ENCODE measurements around the gene SPOCK1.

The SPOCK1 gene

DNA sequence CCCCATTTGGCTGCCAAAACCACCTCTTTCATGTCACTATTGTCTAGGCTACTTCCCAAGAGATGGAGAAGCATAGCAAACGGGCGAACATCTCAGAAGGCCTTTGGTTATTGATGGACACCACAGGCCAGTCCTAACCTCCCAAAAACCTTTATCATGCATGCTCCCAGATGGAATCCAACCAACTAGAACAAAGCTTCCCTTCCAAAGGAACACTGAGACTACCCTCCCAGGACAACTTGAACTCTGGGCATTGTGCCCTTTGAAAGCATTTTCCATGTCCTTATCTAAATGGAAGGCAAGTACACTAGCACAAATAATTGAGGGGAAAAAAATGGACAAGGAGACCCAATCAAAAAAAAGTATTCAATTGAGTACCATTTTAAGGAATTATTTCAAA lies 65.6 kb downstream of the SPOCK1 start:
- Histone ChIP-seq H3K9ac (ENCODE audit: low read length) (no peak overlapping the region), H3K27me3 (ENCODE audit: control insufficient read depth, insufficient read depth, low read length) (no peaks in the 10 kb centered on the region), H3K27ac (ENCODE audit: low read depth, low read length) (no peak overlapping the region), H3K4me1 (ENCODE audit: control insufficient read depth, insufficient read depth, low read length) (no peaks in the 10 kb centered on the region), H3K4me3 (ENCODE audit: low read length) (no peak overlapping the region), H3K36me3 (ENCODE audit: control insufficient read depth, insufficient read depth, low read length) (no peaks in the 10 kb centered on the region)

DNA sequence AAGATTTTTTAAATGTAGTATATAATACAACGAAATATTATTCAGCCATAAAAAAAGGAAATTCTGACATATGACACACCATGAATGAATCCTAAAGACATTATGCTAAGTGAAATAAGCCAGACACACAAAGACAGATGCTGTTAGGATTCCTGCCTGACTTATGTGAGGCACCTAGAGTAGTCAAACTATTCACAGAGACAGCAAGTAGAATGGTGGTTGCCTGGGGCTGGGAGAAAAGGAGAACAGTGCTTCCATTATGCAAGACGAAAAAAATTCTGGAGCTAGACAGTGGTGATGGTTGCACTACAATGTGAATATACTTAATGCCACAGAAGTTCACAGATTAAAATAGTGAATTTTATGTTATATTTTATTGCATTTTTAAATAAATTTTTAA lies 66.8 kb downstream of the SPOCK1 start:
- no peaks in the 10 kb centered on the region for H3K4me1 ChIP-seq (ENCODE audit: control insufficient read depth, insufficient read depth, low read length)
- no peak overlapping the region for H3K4me3 ChIP-seq (ENCODE audit: low read length)
- H3K36me3 ChIP-seq (ENCODE audit: control insufficient read depth, insufficient read depth, low read length), result no peaks in the 10 kb centered on the region
- H3K27ac ChIP-seq (ENCODE audit: low read depth, low read length), result no peak overlapping the region
- no peaks in the 10 kb centered on the region for H3K27me3 ChIP-seq (ENCODE audit: control insufficient read depth, insufficient read depth, low read length)
- H3K9ac ChIP-seq (ENCODE audit: low read length), result no peak overlapping the region

DNA sequence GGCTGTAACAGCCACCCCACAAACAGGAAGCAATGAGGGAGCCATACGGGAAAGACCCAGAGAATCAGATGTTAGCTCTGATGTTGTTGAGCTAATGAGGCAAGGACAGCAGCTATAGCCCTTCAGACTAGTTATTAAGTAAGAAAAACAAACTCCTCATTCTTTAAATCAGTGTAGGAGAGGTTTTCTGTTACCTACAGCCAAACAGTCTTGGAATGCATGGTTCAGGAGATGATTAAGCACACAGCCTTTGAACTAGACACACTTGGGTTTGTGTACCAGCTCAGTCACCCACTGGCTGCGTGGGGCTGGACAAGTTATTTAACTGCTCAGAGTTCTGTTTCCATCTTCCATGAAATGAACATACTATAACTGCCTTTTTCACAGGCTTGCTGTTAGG lies 68.1 kb downstream of the SPOCK1 start:
- no peak overlapping the region for H3K9ac ChIP-seq (ENCODE audit: low read length)
- no peaks in the 10 kb centered on the region for H3K4me1 ChIP-seq (ENCODE audit: control insufficient read depth, insufficient read depth, low read length)
- no peaks in the 10 kb centered on the region for H3K36me3 ChIP-seq (ENCODE audit: control insufficient read depth, insufficient read depth, low read length)
- no peaks in the 10 kb centered on the region for H3K27me3 ChIP-seq (ENCODE audit: control insufficient read depth, insufficient read depth, low read length)
- no peak overlapping the region for H3K4me3 ChIP-seq (ENCODE audit: low read length)
- H3K27ac ChIP-seq (ENCODE audit: low read depth, low read length), result no peak overlapping the region

DNA sequence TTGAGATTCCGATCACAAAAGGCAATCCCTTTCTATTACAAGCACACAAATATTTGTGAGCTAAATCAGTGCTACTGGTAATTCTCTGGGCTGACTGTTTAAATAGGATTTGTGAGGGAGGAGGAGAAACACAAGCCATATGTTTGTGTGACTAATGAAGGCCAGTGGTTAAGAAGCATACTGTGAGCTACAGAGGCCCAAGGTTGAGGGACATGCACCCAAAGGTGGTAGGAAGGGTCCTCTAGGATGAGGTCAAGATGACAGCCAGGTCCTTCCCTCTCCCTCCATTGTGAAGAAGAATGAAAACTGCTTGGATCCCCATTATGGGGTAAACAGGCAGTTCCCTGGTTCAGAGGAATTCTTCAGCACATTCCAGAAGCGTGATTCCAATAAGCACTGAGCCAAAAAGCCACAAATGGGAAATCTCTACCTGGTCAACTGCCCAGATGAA lies 83.9 kb downstream of the SPOCK1 start:
- H3K27ac ChIP-seq (ENCODE audit: low read depth, low read length), result peak overlapping the region; percentile 70
- H3K4me1 ChIP-seq (ENCODE audit: control insufficient read depth, insufficient read depth, low read length), result peaks cover 10% of the 10 kb centered on the region

DNA sequence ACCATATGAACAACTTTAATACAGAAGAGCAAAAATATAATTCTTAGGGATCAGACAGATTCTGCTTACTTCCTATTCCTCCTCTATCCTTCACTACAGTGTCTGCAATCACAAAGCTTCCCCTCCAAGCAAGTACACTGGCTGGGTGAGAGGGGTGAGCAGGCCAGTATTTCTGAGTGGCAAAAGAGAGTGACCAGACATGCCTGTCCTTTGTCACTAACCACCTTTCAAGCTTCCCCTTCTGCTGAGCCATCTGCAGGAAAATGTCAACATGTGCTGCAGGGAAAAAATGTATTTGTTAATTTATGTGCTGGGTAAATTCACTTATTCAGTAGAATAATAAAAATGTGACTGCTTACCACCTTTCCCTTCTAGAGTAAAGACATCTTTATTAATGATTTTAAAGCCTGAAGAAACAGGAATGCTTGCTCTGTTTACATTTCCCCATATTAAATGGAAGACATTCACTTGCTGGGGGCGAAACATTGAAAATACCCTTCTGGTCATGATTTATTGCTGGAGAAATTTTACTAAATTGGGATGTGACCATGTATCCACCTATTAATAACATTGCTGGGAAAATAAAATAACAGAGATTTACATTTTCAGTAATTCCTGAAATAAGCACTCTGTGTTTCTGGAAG lies 84.9 kb downstream of the SPOCK1 start:
- Histone ChIP-seq H3K9ac (ENCODE audit: low read length) (no peak overlapping the region), H3K27me3 (ENCODE audit: control insufficient read depth, insufficient read depth, low read length) (no peaks in the 10 kb centered on the region), H3K36me3 (ENCODE audit: control insufficient read depth, insufficient read depth, low read length) (no peaks in the 10 kb centered on the region), H3K4me3 (ENCODE audit: low read length) (no peak overlapping the region), H3K27ac (ENCODE audit: low read depth, low read length) (peak overlapping the region; percentile 70), H3K4me1 (ENCODE audit: control insufficient read depth, insufficient read depth, low read length) (peaks cover 10% of the 10 kb centered on the region)

More for the DNA sequence above, 83.9 kb downstream of the SPOCK1 start:
- H3K27me3 ChIP-seq (ENCODE audit: control insufficient read depth, insufficient read depth, low read length), result no peaks in the 10 kb centered on the region
- H3K36me3 ChIP-seq (ENCODE audit: control insufficient read depth, insufficient read depth, low read length), result no peaks in the 10 kb centered on the region
- H3K4me3 ChIP-seq (ENCODE audit: low read length), result no peak overlapping the region
- H3K9ac ChIP-seq (ENCODE audit: low read length), result no peak overlapping the region

DNA sequence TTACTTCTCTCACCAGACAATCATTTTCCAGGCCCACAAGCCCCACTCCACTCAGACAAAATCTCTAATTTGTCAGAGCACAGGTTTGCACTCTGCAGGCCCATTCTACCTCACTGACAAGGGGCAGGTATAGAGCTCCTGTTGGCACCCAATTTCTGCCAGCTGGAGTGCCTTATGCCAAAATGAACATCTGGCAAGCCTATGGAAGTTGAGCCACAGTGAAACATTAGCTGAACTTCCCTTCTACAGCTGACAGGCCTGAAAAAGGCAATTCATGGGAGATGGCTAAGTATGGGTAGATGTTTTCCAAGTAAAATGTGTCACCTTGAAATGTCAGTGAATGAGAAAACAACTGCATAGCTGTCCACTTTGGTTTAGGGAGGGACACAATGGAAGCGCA lies 87.0 kb downstream of the SPOCK1 start:
- peaks cover 10% of the 10 kb centered on the region for H3K4me1 ChIP-seq (ENCODE audit: control insufficient read depth, insufficient read depth, low read length)
- no peak overlapping the region for H3K4me3 ChIP-seq (ENCODE audit: low read length)
- no peak overlapping the region for H3K9ac ChIP-seq (ENCODE audit: low read length)
- no peaks in the 10 kb centered on the region for H3K36me3 ChIP-seq (ENCODE audit: control insufficient read depth, insufficient read depth, low read length)
- H3K27me3 ChIP-seq (ENCODE audit: control insufficient read depth, insufficient read depth, low read length), result no peaks in the 10 kb centered on the region
- H3K27ac ChIP-seq (ENCODE audit: low read depth, low read length), result no peak overlapping the region

DNA sequence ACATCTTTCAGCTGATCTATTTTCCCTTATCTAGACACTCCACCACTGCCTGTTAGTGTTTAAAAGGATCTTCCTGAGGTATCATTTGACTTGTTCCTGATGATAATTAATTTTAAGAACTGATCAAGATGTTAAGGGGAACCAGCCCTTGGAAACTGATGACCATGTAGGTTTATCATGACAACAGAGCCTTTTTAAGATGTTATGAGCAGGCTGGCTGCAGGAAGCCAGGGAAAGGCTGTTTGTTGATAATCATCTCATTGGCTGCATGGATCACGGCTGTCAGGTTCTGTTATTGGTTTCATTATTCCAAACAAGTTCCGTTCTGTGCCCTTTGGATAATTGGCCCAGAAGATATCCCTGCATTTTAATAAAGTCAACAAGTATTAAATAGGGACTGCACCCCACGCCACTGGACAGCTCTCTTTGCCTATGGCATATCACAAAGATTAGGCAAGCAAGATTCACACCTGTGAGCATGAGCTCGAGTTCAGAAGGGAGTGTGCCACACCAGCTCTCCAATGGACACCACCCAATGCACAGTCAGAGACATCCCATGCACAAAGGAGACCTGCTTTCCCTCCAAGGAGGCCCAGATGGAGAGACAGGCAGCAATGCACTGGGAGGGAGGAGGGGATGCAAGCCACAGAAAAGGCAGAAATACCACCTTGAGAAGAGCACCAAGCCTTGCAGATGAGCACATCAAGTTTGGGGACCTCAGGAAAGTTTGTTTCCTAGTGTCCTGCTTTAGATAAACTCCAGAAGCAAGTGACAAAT lies 88.7 kb downstream of the SPOCK1 start:
- H3K4me3 ChIP-seq (ENCODE audit: low read length), result no peak overlapping the region
- no peak overlapping the region for H3K27ac ChIP-seq (ENCODE audit: low read depth, low read length)
- no peaks in the 10 kb centered on the region for H3K27me3 ChIP-seq (ENCODE audit: control insufficient read depth, insufficient read depth, low read length)
- H3K9ac ChIP-seq (ENCODE audit: low read length), result no peak overlapping the region
- H3K36me3 ChIP-seq (ENCODE audit: control insufficient read depth, insufficient read depth, low read length), result no peaks in the 10 kb centered on the region
- peaks cover 9% of the 10 kb centered on the region for H3K4me1 ChIP-seq (ENCODE audit: control insufficient read depth, insufficient read depth, low read length)

DNA sequence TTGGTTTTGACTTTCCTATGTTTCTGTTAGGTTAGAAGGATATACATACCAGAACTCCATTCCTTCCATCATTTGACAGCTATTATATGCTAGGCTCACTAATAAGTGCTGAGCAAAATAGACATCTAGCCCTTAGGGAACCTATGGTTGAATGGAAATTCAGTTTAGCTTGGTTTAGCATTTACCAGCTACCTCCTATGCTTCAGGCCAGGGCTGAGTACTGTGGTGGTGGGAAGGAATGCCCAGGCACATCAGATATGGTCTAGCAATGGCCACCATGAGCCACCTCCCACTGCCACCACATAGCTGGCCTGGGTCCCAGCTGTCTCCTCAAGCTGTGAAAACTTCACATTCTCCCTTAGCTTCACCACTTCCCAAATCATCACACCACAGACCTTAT lies 89.4 kb downstream of the SPOCK1 start:
- no peaks in the 10 kb centered on the region for H3K27me3 ChIP-seq (ENCODE audit: control insufficient read depth, insufficient read depth, low read length)
- no peak overlapping the region for H3K4me3 ChIP-seq (ENCODE audit: low read length)
- no peaks in the 10 kb centered on the region for H3K36me3 ChIP-seq (ENCODE audit: control insufficient read depth, insufficient read depth, low read length)
- peaks cover 2% of the 10 kb centered on the region for H3K4me1 ChIP-seq (ENCODE audit: control insufficient read depth, insufficient read depth, low read length)
- H3K27ac ChIP-seq (ENCODE audit: low read depth, low read length), result no peak overlapping the region
- H3K9ac ChIP-seq (ENCODE audit: low read length), result no peak overlapping the region

DNA sequence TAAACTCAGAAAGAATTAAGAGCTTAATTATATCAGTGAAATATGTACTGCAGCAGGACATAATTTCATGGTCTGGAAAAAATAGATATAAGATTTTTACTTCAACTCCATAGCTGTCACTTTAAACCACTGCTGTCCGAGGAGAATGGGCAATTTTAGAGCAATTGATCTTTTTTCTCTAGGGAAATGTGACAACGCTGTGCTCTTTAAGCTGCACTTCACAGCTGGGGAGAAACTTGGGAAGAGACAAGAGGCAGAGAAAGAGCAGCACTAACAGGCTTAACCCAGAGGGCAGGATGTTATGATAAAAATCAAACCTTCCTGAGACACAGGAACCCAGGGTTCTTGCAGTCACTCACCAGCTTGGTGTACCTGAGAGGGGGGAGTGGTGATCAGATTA lies 92.0 kb downstream of the SPOCK1 start:
- no peaks in the 10 kb centered on the region for H3K27me3 ChIP-seq (ENCODE audit: control insufficient read depth, insufficient read depth, low read length)
- H3K4me3 ChIP-seq (ENCODE audit: low read length), result no peak overlapping the region
- no peak overlapping the region for H3K27ac ChIP-seq (ENCODE audit: low read depth, low read length)
- H3K4me1 ChIP-seq (ENCODE audit: control insufficient read depth, insufficient read depth, low read length), result no peaks in the 10 kb centered on the region
- H3K36me3 ChIP-seq (ENCODE audit: control insufficient read depth, insufficient read depth, low read length), result no peaks in the 10 kb centered on the region
- H3K9ac ChIP-seq (ENCODE audit: low read length), result no peak overlapping the region

DNA sequence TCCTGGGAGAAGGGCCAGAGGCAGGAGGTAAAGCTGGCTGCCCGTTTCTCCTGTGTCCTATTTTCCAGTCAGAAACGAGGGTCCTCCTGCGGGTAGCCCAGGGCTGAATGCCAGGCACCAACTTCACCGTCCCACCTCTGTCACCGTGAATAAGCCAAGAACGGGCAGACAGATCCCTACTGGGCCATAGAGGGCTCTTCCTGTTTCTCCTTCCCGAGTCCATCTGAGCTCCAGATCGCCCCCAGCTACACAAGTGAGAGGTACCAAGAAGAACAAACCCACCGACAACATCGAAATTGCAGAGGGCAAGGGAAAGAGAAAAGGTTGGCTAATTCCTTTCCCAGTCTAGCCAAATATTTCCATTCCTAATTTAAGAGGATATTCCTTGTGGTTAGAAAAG lies 93.7 kb downstream of the SPOCK1 start:
- no peaks in the 10 kb centered on the region for H3K4me1 ChIP-seq (ENCODE audit: control insufficient read depth, insufficient read depth, low read length)
- H3K36me3 ChIP-seq (ENCODE audit: control insufficient read depth, insufficient read depth, low read length), result no peaks in the 10 kb centered on the region
- no peaks in the 10 kb centered on the region for H3K27me3 ChIP-seq (ENCODE audit: control insufficient read depth, insufficient read depth, low read length)
- H3K27ac ChIP-seq (ENCODE audit: low read depth, low read length), result no peak overlapping the region
- no peak overlapping the region for H3K9ac ChIP-seq (ENCODE audit: low read length)
- no peak overlapping the region for H3K4me3 ChIP-seq (ENCODE audit: low read length)

DNA sequence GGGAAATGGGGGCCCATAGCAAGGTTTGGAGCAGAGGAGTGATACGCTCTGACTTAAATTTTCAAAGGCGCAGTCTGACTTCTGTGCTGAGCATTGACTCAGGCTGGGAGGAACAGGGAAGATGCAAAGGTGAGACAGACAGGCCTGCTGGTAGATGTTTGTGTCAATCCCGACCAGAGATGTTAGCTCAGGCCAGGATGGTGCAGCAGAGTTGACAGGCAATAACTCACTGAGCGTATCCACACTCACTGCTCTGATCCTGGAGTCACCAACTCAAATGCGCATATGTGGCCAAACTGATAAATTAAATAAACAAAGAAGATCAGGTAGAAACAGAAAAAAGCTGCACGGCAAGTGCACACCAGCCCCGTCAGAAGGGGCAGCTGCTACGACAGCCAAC lies 95.3 kb downstream of the SPOCK1 start:
- Histone ChIP-seq H3K36me3 (ENCODE audit: control insufficient read depth, insufficient read depth, low read length) (no peaks in the 10 kb centered on the region), H3K27ac (ENCODE audit: low read depth, low read length) (no peak overlapping the region), H3K4me1 (ENCODE audit: control insufficient read depth, insufficient read depth, low read length) (no peaks in the 10 kb centered on the region), H3K4me3 (ENCODE audit: low read length) (no peak overlapping the region), H3K27me3 (ENCODE audit: control insufficient read depth, insufficient read depth, low read length) (no peaks in the 10 kb centered on the region), H3K9ac (ENCODE audit: low read length) (no peak overlapping the region)

DNA sequence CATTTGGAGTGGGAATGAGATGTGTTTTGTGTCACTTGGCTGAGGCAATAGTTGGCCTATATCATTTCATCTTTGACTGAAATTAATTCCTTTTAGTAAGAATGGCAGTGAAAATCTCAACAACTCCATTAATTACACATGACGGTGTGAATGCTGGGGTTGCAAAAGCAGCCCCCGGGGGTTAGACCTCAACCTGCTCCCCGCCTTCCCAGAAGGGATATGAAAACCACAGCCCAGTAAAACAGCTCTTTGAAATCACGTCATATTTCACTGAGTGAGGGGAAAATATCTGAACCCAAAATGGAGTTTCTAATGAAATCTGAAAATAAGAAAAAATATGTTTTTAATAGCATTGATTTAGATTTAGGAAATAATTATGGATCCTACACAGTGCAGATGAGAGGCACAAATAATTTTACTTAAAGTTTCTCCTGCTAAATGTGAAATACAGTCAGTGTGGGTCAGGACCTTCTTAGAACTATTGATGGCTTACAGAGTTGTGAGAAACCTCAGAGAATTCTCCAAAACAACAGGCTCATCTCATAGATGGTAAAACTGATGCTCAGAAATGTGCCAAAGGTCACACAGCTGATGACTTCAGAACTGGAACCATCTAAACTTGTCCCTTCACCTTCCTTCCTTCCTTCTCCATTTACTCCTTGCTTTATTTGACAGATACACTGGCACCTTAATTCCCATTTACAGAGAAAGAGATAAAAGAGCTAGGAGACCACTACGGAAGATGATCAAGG lies 96.5 kb downstream of the SPOCK1 start:
- no peak overlapping the region for H3K9ac ChIP-seq (ENCODE audit: low read length)
- no peaks in the 10 kb centered on the region for H3K4me1 ChIP-seq (ENCODE audit: control insufficient read depth, insufficient read depth, low read length)
- H3K27me3 ChIP-seq (ENCODE audit: control insufficient read depth, insufficient read depth, low read length), result no peaks in the 10 kb centered on the region
- H3K4me3 ChIP-seq (ENCODE audit: low read length), result no peak overlapping the region
- H3K36me3 ChIP-seq (ENCODE audit: control insufficient read depth, insufficient read depth, low read length), result no peaks in the 10 kb centered on the region
- H3K27ac ChIP-seq (ENCODE audit: low read depth, low read length), result no peak overlapping the region

Measured in rectal smooth muscle tissue (tissue), 1 donor.